ENCODE measurements around the gene HS3ST5.

- TF ChIP-seq EP300 (IDR thresholded peaks at IDR 0.05) (no peak), CTCF (IDR thresholded peaks at IDR 0.05) (no peak), POLR2A (IDR thresholded peaks at IDR 0.05) (no peak)
Observed at GRCh38 chr6:114282292-114282691, 60.5 kb downstream of the HS3ST5 start.
